ENCODE results near the gene USPL1. TPM values are rescaled to one million over a fixed set of nuclear protein-coding genes. Genes with fewer than 3 reads are reported as not detected.

Gene USPL1
- total and polyA plus RNA-seq, 2 of the 13 experiments (the other 11 are each of a cell fraction or from before 2014, with no cell fraction given), result 13.7 to 15.9 TPM

- no peak for TF ChIP-seq ZNF407 (CRISPR knock-in tag; IDR thresholded peaks at IDR 0.05; ENCODE audit: not compliant biosample characterization)
- peak; percentile 41; the same call in 1 of the 2 replicates for TF ChIP-seq FOXA3 (CRISPR knock-in tag; IDR thresholded peaks at IDR 0.05)
- no peak for TF ChIP-seq ZBTB37 (CRISPR knock-in tag; IDR thresholded peaks at IDR 0.05)
- TF ChIP-seq ZNF780A (CRISPR knock-in tag; IDR thresholded peaks at IDR 0.05), result 0 out of 2 replicates have a peak, but pooled peaks have one; percentile 8
- TF ChIP-seq PITX1 (CRISPR knock-in tag; IDR thresholded peaks at IDR 0.05), result no peak
- TF ChIP-seq ZBTB44 (CRISPR knock-in tag; IDR thresholded peaks at IDR 0.05), result no peak
- peak; percentile 24 for TF ChIP-seq ZNF343 (CRISPR knock-in tag; IDR thresholded peaks at IDR 0.05)
- TF ChIP-seq PAWR (CRISPR knock-in tag; IDR thresholded peaks at IDR 0.05; ENCODE audit: borderline replicate concordance), result no peak
- no peak for TF ChIP-seq MBNL3 (CRISPR knock-in tag; conservative IDR thresholded peaks at IDR 0.05)
- TF ChIP-seq ZFP36L2 (CRISPR knock-in tag; IDR thresholded peaks at IDR 0.05), result no peak
- TF ChIP-seq KLF12 (CRISPR knock-in tag; IDR thresholded peaks at IDR 0.05; ENCODE audit: borderline replicate concordance), result 0 out of 2 replicates have a peak, but pooled peaks have one; percentile 66
- TF ChIP-seq KDM1A (CRISPR knock-in tag; IDR thresholded peaks at IDR 0.05), result no peak; the same call in 1 of the 2 replicates
- TF ChIP-seq ZNF576 (CRISPR knock-in tag; IDR thresholded peaks at IDR 0.05), result no peak
- TF ChIP-seq SNAI1 (CRISPR knock-in tag; IDR thresholded peaks at IDR 0.05; ENCODE audit: borderline replicate concordance), result no peak
Measured at GRCh38 chr13:30673669-30674521, 56.2 kb downstream of the USPL1 start (continued).
